ENCODE data around the gene ACTR2. TPM values are rescaled to one million over a fixed set of nuclear protein-coding genes. Genes with fewer than 3 reads are reported as not detected.
A peak's percentile ranks its signal among the peaks of the same experiment; 100 is the strongest.

ACTR2 gene
- total RNA-seq, 1 donor from 2014 or later, result 177 TPM

DNA sequence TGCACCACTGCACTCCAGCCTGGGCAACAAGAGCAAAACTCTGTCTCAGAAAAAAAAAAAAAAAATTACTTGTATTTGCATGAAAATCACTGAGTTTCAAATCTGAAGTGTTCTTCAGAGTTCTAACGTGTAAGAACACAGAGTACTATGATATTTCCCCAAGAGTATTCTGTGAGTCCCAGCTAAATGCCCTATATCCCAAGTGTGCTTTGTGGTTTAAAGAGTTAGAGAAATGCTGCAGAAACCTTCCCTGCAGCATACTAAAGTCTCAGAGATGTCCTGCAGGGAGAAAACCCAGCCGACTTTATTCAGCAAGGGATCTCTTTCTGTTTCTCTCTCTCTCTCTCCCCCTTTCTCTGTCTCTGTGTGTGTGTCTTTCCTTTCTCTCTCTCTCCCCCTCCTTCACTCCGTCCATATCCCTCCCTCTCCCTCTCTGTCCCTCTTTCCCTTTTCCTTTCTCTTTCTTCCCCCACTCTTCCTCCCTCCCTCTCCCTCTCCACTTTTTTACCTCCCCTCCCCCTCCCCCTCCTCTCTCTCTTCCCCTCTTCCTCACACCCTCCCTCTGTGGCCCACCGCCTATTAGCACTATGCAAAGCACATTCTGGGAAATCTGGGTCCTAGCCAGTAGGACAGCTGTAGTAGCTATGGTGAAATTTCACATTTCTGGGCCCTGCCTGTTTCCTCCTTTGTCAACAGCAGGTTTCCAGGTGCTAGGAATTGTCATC, 54.2 kb downstream of the ACTR2 start:
- no peak for ATAC-seq

GRCh38 chr2:65282477-65283053, 54.9 kb downstream of the ACTR2 start:
- ATAC-seq, result peak; percentile 22

DNA sequence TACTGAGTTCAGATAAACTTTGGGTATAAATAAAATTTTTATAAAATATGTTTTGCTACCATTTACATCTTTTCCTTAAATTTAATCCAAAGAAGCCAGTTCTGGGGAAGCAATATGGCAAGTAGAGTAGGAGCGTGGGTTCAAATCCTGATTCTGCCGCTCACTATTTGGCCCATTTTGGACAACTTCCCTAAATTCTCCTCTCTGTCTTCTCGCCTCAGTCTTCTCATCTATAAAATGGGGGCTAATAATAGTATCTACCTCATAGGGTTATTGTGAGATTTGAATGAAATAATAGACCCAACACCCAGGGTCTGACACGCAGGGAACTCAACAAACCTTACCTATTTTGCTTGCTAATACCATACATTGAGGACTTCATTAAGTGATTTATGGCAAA, 59.7 kb downstream of the ACTR2 start:
- ATAC-seq, result no peak

DNA sequence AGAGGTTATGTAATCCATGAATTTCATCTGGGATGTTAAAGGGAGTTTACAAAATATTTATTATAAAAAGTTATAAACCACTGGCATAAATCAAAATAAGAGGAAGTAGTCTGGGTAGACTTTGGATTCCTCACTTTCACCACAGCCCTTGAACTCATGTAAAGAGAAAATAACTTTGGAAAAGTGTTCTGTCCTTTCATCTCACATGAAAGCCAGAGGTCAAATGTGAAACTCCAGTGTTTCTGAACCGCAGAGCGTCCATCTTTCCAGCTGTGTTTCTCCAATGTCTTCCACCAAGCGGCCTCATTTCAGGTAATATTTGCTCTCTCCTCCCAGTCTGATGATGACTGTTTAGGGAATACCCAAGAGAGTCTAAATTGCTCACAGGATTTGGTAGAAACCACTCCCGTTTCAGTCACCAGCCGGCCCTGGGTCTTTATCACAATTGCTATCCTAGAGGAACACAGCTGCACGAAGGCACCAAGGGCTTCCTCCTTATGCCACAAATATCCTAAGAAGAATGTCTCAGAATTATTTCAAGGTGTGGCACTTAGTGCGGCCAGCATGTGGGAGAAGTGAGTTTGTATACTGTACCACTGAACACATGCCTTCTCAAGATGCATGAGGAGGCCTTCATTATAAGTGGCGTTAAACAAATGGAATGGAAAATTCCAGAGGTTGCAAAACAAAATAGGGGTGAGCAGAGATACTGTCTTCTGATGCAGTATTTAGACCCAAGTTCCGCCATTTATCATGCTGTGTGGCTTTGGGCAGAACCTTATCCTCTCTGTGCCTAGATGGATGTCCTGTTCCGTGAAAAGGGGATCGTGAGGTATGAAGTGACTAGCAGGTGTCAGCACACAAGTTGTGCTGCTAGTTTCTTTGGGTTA, 63.8 kb downstream of the ACTR2 start:
- no peak for ATAC-seq

- ATAC-seq, result peak; percentile 35
Measured at GRCh38 chr2:65292106-65292400, 64.4 kb downstream of the ACTR2 start.

GRCh38 chr2:65292461-65293011, 64.9 kb downstream of the ACTR2 start:
- ATAC-seq, result peak; percentile 32

GRCh38 chr2:65293376-65293775, 65.7 kb downstream of the ACTR2 start:
- ATAC-seq, result no peak

DNA sequence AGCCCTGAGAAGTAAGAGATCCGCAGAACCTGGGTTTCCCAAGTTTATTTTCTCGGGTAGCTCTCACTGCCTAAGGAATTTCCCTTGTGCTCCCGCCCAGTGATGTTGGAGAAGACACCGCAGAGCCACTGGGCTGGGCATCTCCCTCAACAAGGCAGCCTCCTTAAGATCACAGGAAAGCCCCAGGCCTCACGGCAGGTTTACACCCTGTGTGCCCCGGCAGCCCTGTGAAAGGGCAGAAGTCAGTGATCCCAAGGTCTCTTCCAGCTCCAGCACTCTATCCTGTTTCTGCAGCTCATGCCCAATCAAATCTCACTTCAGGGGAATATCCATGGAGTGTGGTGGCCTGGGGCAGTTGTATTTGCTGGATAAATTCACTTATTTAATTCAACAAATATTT, 66.5 kb downstream of the ACTR2 start:
- no peak for ATAC-seq

- ATAC-seq, result no peak
Measured at GRCh38 chr2:65294701-65295100, 67.1 kb downstream of the ACTR2 start.

- no peak for ATAC-seq
Measured at GRCh38 chr2:65296971-65297370, 69.3 kb downstream of the ACTR2 start.

- ATAC-seq, result no peak
Measured at GRCh38 chr2:65297544-65297943, 69.9 kb downstream of the ACTR2 start.

DNA sequence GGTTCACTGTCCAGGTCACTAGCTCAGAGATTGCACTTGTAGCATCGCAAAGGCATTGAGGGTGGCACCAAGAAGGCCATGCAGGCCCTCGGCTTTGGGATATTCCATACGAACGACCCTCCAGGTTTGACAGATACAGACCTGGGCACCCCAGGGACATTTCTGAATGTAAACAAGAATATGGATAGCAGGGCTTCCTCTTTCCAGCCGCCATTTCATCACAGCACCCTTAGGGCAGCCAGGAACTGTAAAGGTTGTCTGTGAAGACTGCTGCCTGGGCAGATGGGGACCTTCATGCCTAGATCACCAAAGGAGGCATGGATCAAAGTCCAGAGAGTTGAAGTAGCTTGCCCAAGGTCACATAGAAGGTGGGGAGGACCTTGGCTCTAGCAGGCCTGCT, 70.5 kb downstream of the ACTR2 start:
- ATAC-seq, result no peak

DNA sequence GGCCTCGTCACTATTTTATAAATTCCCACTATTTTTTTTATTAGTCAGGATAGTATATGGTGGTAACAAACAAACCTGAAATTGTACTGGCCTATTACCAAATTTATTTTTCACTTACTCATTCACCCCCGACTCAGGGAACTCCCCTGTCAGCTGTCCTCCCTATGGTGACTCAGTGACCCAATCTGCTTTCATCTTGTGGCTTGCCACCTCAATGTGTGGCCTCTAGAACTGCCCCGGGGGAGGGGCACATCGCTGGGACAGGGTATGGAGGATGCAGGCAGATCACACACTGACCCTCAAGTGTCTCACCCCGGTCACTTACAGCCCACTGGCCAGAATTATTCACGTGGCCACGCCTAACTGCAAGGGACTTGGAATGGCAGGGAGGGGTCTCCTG, 71.6 kb downstream of the ACTR2 start:
- peak; percentile 42 for ATAC-seq

- peak; percentile 18 for ATAC-seq
Measured at GRCh38 chr2:65300134-65300760, 72.6 kb downstream of the ACTR2 start.

DNA sequence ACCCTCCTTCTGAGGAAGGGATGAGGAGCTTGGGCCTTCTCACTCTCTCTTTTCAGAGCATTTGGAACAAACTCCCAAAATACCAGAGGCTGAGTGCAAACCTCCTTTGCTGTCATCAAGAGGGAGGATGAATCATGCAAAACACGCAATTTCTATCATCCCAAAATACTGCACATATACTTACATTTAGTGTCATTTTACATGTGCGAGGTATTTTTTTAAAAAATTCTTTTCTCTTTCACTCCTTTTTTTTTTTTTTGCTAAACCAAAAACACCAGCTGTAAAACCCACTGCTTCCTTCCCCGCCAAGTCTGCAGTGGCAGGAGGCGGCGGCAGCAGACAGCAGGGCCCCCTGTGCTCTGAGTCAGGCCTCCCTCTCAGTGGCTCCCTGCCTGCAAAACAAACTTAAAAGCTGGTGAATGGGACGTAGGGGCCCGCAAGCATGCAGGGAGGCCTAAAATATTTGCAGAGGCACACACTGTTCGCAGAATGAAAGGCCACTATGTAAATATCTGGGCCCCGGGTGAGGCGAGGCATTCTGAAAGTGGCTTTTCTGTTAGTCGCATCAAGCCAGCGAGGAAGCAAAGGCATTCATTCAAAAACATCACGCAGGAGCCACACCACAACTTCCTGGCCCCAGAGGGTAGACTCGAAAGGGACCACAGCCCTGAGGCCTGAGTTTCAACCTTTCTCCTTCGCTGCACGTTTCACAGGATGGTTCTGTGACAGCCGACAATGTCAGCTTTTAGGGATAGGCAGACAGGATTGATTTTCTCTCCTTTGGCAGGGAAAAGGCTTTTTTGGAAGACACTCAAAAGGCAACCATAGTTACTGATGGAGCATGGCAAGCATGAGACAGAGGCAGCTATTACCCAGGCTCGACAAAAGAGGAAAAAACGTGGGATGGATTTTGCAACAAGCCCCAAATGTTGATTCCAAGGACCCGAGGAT, 73.4 kb downstream of the ACTR2 start:
- ATAC-seq, result peak; percentile 37

- no peak for ATAC-seq
Measured at GRCh38 chr2:65305934-65306333, 78.3 kb downstream of the ACTR2 start.

DNA sequence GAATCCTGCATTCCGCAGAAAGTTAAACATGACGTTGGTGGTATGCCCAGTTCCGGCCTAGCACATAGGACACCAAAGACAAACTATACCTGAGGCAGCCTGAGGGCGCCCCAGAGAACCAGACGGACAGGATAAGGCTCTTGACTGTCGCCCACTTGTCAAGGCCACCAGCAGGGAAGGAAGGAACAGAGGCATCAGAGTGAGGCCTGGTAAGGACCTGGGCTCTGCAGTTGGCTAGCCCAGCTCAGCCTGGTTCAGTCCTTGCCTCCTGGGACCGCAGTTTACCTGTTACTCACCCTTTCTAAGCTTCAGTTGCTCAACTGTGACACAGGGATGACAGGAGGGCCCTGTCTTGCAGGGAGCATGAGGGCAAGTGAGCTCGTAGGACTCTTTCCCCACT, 82.1 kb downstream of the ACTR2 start:
- ATAC-seq, result peak; percentile 74

DNA sequence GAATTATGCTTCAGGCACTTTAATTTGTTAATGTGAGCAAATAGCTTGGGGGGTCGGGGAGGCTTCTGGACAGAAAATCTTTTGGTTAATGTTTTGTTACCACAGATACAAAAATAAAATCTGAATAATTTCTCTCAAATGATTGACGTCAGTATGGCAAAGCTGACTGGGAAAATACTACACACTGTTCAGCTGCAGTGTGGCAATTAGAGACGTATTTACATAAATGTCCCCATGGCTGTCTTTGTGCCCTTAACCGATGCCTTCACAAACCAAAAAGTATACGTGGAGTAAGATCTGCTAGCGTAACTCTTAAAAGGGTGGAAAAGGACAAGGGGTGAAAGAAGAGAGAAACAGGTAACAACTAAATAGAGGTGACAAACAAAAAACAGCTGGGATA, 83.4 kb downstream of the ACTR2 start:
- no peak for ATAC-seq

GRCh38 chr2:65311596-65311995, 84.0 kb downstream of the ACTR2 start:
- no peak for ATAC-seq

- no peak for ATAC-seq
Measured at GRCh38 chr2:65313126-65313953, 85.7 kb downstream of the ACTR2 start.

GRCh38 chr2:65313954-65314256, 86.3 kb downstream of the ACTR2 start:
- ATAC-seq, result no peak

Data from esophagus mucosa (tissue), 1 donor.